NCI-H1694 treated with DMSO at 0.1 percent for 48 hours (cell line): ENCODE measurements around the gene CUEDC1.
"Not testable (repeated sequence)": the region's sequence is repeated elsewhere in the genome, so short reads cannot be mapped to it uniquely, and the experiment has no call there.

ENCODE experiments used
- DNase-seq: peaks from one replicate; lab custom pipeline; 2025; lab: John Stamatoyannopoulos, UW

CUEDC1 gene

DNA sequence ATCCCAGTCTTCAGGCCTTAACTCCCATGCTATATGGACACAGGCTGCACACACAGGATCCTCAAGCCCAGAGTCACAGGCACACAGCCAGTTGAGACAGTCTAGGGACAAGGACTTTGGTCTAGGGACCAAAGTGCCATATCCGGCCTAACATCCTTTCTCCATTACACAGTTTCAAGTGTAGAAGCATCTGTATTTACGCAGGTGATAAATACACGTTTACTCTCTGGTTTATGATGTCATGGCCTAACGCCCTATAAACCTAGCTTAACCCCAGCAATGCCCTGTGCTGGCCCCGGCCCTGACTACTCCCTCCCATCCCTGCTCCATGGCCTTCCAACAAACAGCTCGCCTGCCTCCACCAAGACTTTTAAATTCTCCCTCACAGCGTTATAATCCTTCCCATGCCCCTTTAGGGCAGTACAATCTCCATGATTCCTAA lies 17.1 kb downstream of the CUEDC1 start:
- no peak for DNase-seq

DNA sequence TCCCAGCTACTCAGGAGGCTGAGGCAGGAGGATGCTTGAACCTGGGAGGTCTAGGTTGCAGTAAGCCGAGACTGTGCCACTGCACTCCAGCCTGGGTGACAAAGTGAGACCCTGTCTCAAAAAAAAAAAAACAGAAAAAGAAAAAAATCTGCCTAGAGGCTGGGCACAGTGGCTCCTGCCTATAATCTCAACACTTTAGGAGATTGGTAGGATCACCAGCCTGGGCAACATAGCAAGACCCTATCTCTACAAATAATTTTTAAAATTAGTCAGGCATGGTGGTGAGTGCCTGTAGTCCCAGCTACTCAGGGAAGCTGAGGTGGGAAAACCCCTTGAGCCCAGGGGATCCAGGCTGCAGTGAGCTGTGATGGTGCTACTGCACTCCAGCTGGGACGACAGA lies 17.7 kb downstream of the CUEDC1 start:
- DNase-seq: no peak

DNA sequence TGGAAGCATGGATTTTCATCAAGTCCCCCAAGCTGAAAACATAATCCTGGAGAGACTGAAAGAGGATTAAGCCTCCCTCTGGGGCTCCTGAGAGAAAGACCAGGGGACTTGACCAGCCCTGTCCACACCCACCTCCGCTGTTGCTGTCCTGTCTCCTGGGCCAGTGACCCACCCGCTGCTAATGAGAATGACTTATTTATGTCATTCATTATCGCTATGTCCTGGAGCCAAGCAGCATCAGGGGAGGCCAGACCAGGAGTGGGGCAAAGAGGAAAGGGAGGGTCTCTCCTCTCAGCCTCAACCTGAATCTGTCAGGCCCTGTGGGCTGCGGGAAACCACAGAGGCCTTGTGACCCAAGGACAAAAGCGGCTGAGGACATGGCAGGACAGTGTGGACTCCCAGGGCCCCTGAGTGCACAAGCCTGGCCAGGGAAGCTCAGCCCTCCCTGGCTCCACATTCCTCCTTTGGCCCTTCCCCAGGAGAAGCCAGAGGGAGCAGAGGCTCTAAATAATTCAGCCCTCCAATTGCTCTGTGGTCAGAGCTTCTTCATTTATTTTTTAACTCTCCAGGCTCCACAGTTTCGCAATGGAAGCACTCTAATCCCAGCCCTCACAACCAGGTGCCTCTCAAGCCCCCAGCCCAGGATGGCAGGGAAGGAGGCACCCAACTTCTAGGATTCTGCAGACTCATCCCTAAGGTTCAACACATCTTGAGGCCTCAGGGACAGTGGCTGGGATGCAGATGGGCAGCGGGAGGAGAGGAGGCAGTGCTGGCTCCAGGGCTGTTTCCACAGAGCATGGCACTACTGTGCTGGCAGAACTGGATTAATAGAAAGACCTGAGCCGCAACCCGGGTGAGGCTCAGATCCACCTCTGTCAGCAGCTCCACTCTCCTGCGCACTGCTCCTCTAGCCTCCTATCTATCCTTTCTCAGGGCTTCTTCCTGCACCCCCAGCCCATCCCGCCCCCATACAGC lies 19.1 kb downstream of the CUEDC1 start:
- DNase-seq: no peak

DNA sequence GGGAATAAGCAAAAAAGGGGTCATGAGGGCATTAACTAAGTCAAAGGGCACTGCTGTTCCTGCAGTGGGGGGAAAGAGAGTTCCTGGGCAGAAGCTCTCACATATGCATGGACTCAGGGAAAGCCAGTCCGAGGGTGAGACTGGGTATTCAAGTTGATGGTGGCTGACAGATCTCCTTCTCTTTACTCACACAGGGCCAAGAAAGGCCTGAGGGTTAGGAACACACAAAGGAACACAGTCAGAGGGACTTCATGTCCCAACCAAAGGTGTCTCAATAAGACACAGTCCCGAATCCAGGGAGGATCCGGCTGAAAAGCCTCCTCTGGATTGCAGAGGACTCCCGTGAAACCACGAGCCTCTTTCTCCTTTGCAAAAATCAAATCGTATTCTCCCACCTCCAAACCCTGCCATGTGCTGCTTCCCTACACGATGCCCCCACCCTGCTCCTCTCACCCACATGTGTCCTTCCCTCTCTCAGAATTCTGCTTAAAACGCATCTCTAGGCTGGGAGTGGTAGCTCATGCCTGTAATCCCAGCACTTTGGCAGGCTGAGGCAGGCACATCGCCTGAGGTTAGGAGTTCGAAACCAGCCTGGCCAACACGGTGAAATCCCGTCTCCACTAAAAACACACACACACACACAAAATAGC lies 23.6 kb downstream of the CUEDC1 start:
- no peak for DNase-seq

DNA sequence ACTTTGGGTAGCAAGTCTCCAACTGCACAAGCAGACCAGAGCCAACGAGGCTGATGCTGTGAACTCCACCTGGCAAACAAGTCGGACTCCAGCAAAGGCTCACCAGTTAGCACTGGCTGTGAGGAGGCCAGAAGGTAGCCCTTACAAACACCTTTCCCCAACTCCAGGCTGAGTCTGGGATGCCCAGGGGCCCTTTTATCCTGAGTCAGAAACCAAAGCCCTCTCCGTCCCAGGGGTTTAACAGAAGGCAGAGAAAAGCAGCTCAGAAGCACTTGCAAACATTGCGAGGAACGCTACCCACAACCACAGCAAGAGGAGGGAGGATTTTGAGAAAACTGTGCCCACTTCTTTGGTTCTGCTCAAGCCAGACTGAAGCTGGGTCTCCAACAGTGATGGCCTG lies 25.0 kb downstream of the CUEDC1 start:
- no peak for DNase-seq

DNA sequence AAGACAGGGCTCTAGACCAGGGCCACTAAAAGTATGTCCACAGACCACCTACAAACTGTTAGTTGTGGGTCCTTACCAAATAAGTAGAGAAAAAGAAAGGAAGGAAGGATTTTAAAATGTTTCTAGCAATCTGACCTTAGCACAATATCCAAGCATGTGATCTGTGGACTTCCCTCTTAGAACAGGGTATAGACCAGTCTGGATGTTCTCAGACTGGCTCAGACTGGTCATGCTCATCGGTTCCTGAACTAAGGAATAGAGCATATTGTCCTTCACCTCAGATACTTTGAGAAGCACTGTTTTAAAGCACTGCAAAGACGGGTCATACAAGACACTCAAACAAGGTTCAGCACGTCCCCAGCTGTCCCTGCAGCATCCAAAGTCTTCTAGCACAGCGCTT lies 25.8 kb downstream of the CUEDC1 start:
- no peak for DNase-seq

DNA sequence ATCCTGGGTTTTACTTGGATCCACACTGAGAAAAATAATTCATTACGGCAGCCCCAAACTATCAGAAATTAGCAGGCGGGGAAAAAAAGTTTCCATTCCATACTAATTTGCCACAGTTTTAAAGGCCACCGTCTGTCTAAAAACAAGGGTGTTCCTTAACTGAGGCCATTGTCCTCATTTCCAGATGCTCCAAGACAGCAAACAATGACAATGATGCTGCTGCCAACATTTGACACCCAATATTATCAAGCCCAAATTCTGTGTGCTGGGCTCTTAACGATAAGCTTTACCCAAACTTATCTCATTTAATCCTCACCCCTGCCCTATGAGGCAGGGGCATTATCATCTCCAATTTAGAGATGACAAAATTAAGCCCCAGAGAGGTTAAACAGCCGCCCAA lies 26.3 kb downstream of the CUEDC1 start:
- DNase-seq: no peak

DNA sequence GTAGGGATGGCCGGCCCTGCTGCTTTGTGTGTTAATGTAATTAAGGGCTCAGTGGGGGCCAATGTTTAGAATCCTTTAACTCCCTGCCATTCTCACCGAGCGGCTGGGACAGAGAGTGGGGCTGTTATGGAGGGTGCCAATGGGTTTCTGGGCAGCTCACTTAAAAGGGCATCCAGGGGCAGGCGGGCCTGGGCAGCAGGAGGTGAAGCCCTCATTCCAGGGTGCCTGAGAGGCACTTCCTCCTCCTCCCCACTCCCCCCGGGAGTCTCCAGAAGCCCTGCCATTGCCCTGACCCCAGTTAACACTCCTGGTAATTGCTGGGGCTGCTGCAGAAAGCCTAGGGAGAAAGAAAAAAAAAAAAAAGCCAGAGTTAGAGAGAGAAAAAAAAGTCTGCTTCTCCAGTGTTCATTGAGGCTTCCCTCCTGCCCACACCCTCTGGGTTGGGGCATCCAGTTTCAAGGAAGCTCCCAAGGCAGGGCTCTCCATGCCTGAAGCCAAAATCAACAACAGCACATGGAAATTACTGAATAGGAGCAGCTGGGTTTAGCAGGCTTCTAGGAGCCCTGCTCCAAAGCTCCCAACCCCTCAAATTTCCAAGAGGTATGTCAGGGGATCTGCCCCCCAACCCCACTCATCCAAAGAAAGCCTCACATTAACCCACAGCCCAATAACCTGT lies 28.0 kb downstream of the CUEDC1 start:
- no peak for DNase-seq

DNA sequence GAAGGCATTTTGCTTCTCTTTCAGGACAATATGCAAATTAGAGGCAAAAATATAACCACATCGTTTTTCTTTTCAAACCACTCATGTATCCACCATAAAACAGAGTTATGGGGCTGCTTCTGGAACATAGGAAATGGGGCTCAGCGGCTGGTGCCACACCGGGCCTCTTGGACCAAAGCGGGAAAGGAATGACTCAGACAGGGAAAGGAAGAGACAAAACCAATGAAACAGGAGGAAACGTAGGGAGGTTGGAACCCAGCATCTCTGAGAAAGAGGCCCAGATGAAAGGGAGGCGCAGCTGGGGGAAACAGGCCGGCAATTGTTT lies 28.5 kb downstream of the CUEDC1 start:
- DNase-seq: no peak

DNA sequence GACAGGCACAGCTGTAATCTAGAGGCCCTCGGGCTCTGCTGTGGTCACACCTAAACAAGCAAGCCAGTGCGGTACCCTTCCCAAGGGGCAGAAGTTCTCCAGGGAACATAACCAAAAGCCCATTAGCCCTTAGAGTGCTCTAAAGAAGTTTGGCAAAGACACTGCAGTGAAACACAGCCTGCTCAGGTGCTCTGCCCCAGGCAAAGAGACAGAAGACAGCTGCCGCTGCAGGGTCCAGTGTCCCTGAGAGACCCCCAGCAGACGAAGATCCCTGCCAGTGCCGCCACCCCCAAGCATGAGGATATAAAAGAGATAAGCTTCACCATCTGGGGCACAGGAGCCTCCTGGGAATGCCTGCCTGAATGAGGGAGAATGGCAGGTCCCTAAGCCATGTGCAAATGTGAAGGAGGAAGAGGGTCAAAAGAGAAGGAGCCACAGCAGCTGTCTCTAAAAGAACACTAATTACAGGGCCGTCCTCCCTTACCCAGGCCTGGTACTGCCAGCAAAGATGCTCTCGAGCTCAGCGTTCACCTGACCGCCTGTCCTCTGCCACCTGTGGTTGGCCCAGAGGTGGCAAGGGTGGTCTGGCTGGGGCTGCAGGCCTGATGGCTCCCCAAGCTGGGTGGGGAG lies 29.7 kb downstream of the CUEDC1 start:
- DNase-seq: peak; percentile 63

DNA sequence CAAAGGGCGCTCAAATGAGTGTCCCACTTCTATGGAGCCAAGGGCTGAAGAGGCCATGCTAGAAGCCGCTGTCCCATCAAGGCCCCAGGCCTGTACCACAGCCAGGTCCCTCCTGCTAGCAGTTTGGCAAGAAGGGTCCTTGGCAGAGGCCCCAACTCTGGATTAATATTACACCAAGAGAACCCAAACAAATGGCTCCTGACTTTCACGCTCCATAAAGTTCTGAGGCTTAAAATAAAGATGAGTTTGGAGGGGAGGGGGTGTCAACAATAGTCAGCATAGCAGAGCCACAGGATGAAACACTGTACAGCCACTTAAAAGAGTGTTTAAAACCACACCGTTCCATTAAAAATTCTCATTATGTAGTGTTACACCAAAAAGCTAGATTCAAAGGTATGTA lies 30.5 kb downstream of the CUEDC1 start:
- peak; percentile 91 for DNase-seq

DNA sequence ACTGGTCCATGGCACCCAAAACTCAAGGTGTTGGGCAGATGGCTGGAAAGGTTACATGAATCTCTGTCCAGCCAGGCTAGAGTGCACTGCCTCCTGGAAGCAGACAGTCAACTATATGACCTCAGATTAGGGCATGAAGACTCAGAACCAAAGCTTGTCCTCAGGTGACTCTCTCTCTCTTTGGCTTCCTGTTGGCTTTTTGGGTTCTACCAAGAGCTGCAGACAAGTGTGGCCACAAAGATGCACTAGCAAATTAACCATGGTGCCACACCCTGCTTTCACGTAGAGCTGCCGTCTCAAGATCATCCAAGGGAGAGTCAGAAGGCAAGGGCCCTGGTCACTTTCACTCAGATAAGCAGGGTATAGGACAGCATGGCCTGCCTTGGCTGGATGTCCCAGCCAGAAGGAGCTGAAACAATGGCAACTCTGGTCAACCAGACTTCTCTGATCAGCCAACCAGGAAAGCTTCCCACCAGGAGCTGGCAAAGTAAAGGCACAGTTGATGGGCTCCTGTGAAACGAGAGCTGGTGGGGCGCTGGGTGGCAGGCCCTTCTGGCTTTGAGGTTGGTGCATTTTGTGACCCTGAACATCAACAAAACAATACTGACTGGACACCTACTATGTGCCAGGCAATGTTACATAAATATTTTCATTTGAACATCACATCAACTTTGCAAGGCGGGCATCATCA lies 31.9 kb downstream of the CUEDC1 start:
- no peak for DNase-seq

DNA sequence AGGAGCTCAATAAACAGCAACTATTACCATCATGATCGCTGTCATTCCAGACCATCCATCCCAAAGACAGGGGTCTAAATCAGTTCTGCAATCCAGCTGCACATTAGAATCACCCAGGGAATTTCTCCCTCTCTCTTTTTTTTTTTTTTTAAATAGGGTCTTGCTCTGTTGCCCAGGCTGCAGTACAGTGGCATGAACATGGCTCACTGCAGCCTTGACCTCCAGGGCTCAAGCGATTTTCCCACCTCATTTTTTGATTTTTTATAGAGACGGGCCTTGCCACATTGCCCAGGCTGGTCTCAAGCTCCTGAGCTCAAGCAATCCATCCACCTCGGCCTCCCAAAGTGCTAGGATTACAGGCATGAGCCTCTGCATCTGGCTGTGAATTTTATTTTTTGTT lies 32.5 kb downstream of the CUEDC1 start:
- DNase-seq: not testable (repeated sequence)

DNA sequence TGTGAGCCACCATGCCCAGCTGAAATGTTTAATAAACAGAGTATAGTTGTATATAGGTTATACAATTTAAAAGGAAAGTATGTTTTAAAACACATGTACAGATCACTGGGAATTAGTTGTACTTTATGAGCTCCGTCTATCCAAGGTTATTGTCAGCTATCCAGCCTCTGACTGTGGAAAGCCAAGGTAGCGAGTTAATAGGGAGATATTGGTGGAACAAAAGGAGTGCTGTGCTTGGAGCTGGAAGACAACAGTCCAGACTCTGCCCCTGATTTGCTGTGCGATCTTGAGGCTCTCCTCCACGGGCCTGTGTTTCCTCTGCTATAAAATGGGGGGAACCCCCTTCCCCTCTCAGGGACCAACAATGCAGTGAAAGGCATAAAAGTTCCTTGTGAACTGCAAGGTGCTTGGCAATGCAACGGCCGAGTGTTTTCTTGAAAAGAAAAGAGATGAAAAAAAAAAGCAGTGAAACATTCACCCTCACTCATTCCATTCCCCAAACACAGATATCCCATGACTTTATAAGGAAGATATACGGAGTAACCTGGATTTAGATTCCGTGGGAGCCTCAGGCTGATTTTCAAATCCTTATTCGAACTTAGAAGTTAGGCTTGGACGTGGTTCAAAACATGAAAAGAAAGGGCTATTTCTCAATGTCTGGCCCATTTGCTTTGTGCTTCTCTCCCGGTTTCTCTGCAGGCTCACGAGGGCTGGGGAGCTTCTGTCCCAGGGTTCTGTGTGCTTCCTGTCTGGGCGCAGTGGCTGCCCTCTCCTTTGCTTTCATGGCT lies 34.1 kb downstream of the CUEDC1 start:
- DNase-seq: no peak

DNA sequence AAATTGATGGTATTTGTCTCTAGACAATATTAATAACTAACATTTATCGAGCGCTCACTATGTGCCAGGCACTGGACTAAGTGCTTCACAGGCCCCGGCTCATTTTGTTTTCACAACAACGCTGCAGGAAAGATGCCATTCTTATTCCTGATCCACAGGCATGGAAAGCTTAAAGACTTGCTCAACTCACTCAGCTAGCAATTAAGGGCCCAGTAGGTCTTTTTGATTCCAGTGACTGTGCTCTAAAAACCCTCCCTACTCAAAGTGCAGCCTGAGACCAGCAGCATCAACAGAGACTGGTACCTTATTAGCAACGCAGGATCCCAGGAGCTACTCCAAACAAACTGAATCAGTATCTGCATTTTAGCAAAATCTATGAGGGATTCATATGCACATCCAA lies 35.3 kb downstream of the CUEDC1 start:
- no peak for DNase-seq

DNA sequence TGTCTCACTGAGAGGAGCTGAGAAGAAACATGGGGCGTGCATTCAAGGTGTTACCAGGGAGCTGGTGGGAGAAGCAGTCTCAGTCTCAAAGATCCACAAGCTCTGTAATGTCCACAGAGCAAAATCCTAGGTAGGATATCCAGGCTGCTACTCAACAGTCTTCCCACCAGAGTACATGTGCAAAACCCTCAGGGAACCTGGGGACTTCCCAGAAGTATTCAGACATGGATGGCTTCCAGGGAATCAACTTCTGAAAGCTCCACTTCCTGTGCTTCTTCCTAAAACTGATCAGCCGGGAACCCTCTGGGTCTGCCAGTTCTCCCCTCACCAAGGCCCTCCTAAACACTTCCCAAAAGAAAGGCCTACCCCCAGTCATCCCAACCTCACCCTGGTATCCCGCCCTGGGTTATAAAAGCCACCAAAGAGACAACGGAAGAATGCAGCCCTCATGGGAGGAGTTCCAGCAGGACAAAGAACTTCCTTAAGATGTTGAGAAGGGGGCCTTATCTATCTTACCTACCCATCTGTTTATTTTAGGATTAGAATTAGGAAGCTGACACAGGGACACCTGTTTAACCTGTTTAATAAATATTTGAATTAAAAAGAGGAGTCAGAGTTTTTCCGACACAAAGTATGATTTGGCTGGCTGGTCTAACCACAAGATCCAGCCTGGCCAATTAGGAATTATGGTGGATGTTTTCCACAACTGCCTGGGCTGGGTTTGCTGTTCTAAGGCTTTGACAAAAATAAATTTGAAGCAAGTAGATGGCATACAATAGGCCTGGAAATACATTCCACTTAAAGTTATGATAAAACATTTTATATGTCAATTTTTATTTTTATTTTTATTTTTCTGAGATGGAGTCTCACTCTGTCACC lies 37.0 kb downstream of the CUEDC1 start:
- DNase-seq: no peak

DNA sequence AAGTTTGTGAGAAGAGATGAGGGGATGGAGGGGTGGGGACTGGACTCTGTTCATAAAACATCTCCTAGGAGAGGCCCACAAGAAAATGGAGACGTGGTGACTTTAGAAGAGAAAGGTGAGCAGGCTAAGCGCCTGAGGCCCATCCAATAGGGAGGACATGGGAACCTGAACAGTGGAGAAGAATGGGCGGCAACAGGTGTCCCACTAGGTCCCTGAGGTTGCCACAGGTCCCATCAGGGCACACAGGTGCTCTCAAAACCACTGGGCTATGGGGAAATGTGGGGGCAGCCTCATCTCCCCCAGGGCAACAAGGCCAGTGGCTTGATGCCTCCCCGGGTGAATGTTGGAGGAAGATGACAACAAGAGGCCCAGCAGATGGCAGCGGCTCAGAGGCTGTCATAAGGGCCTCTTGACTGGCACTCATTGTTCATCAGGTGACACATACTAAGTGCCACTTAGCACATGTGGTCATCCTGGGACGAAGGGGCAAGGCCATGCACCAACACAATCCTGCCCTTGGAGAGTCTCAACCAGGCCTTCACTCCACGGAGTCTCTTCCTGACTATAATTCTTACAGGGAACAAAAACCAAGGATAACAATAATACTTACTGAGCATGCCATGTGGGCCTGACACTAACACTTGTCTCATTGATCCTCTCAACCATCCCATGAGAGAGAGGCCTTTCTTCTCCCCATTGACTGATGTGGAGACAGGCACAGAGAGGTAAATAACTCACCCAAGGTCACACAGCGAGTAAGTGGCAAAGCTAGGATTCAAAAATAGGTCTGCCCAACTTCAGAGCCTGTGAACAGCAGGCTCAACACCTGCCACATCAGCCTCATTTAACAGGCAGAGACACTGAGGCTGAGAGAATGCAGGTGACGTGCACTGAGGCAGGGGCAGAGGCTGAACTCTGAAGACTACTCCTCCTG lies 38.0 kb downstream of the CUEDC1 start:
- DNase-seq: no peak

DNA sequence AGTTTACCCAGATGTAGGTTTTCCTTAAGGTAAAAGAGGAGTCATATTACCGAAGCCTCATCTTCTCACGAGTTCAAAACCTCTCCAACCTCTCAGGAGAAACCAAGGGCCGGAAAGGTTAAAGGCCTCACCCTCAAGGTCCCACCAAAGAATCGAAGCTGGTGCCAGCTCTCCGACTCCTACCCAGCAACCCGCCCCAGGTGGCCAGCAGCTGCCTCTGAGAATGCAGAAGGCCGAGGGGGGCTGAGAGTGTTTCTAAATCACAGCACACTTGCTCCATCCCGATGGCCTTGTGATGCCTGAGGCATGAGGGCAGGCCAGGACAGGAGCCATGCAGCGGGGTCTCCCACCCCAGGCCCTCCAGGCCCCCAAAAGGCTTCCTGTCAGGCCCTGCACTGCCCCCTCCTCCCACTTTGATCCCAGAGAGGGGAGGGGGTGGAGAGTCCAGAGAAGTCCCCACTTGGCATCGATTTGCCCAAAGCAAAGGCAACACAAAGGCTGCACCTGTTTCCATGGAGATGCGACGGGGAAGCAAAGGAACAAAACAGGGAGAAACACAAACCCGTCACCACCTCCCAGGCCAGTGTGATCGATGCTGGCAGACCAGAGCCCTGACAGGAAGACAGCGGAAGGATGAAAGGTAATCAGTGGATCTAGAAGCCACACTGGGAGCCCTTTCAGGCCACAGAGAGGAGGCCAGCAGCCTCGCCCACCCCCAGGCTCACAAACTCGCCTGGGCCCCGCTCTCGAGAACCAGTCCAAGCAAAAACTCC lies 39.0 kb downstream of the CUEDC1 start:
- DNase-seq: no peak
